HAP-1 (cell line): Measurements from ENCODE around the gene AAGAB.
"Not testable (repeated sequence)": the region's sequence is repeated elsewhere in the genome, so short reads cannot be mapped to it uniquely, and the experiment has no call there.

Source experiments
- DNase-seq, 2 experiments: peaks; one replicate each; pipeline ENCODE4 v3.0.0-alpha.2; 2016 to 2020; ENCODE audit warnings: low spot score in 2 of 2
- H3K27me3 ChIP-seq: fragments of 250-450 bp; sonication (Bioruptor Pico); 2 replicates; pipeline ENCODE4 v1.5.1; 2020; ENCODE audit warnings: low read depth, mild to moderate bottlenecking, moderate library complexity
- H3K36me3 ChIP-seq: fragments of 250-450 bp; sonication (Bioruptor Pico); replicated peaks from 2 replicates; pipeline ENCODE4 v1.5.1; 2020; ENCODE audit warnings: mild to moderate bottlenecking
- H3K4me1 ChIP-seq: fragments of 250-450 bp; sonication (Bioruptor Pico); 2 replicates; pipeline ENCODE4 v1.5.1; 2020; ENCODE audit warnings: mild to moderate bottlenecking
- H3K4me3 ChIP-seq: fragments of 250-450 bp; sonication (Bioruptor Pico); 2 replicates; pipeline ENCODE4 v1.5.1; 2020; ENCODE audit warnings: mild to moderate bottlenecking, moderate library complexity
- H3K9me3 ChIP-seq: fragments of 250-450 bp; sonication (Bioruptor Pico); 2 replicates; pipeline ENCODE4 v1.5.1; 2020; ENCODE audit warnings: mild to moderate bottlenecking, moderate library complexity
- in situ Hi-C: fragments of 300-500 bp; cut with MboI; formaldehyde crosslinking; loops from 3 replicates; pipeline ENCODE4 v1.14.3; 2020; ENCODE audit warnings: low sequenced_read_pairs, inconsistent platforms, mixed read lengths

AAGAB gene

GRCh38 chr15:67163180-67163579 lies 91.3 kb downstream of the AAGAB start:
- H3K4me1 ChIP-seq, result peaks cover 18% of the 10 kb centered on the region

GRCh38 chr15:67161881-67162280 lies 92.6 kb downstream of the AAGAB start:
- Histone ChIP-seq H3K4me1 (peaks cover 18% of the 10 kb centered on the region), H3K27me3 (no peaks in the 10 kb centered on the region), H3K36me3 (peaks cover 8% of the 10 kb centered on the region), H3K9me3 (no peaks in the 10 kb centered on the region), H3K4me3 (no peak overlapping the region)
- DNase-seq, result no peak
- in situ Hi-C loops, result no loop called here

More at GRCh38 chr15:67163180-67163579, 91.3 kb downstream of the AAGAB start:
- DNase-seq, result no peak
- Histone ChIP-seq H3K4me3 (no peak overlapping the region), H3K27me3 (no peaks in the 10 kb centered on the region), H3K9me3 (no peaks in the 10 kb centered on the region), H3K36me3 (peaks cover 20% of the 10 kb centered on the region)
- in situ Hi-C loops, result no loop called here

DNA sequence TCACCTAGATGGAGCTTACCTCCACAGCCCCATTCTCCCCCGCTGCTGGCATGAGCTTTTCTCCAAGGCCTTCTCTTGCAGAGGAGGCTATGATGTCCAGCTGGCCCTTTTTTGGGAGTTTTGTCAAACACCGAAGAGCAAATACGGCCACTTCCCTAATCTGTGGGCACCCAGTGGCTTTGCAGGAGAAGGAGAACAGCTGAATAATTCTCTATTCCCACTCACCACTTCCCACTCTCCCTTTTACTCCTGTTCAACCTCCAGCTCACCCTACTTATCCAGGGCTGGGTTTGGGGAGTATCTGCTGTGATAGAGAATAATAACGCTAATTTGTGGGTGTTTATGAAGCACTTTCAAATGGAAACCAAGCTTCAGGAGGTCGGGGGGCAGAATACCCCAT lies 93.0 kb downstream of the AAGAB start:
- in situ Hi-C loops, result no loop called here
- peaks cover 18% of the 10 kb centered on the region for H3K4me1 ChIP-seq

GRCh38 chr15:67158367-67158766 lies 96.1 kb downstream of the AAGAB start:
- Histone ChIP-seq H3K4me1 (0 out of 2 replicates have a peak, but pooled peaks cover 6% of the 10 kb centered on the region), H3K4me3 (no peak overlapping the region), H3K27me3 (no peaks in the 10 kb centered on the region), H3K9me3 (0 out of 2 replicates have a peak, but pooled peaks cover 2% of the 10 kb centered on the region), H3K36me3 (no peaks in the 10 kb centered on the region; the same call in 1 of the 2 replicates)
- DNase-seq, result no peak
- in situ Hi-C loops, result no loop called here

More for the DNA sequence above, 93.0 kb downstream of the AAGAB start:
- H3K4me3 ChIP-seq, result no peak overlapping the region
- no peak for DNase-seq
- H3K27me3 ChIP-seq, result no peaks in the 10 kb centered on the region
- H3K9me3 ChIP-seq, result no peaks in the 10 kb centered on the region
- H3K36me3 ChIP-seq, result peaks cover 3% of the 10 kb centered on the region

DNA sequence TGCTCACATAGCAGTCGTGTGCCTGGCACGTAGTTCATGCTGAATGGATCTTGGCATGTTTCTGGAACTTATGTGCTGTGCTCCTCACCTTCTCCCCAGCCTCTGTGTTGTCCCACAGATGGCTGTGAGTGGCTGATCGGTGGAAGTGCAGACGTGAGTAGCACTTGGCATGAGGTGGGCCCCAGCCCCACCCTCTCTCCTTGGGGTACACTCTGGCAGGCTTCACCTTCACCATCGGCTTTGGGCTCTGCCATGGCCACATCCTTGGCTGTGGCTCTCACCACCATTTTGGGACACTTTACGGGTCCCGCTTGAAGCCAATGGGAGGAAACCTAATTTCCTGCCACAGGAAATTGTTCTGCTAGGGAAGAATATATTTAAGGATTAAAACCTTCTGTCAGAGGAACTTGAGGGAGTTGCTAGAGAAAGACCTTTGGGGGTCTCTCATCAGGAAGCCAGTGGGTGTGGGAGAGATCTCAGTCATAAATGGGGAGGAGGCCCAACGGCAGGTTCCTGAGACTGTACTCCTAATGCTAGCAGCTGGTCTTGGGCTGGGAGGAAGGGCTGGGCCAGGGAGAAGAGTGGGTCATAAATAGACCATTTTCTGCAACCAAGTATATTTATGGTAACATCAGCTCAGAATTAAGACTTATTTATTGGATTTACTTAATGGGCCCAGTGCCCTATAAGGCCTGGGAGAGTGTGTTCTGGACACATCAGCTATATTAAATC lies 96.8 kb downstream of the AAGAB start:
- Histone ChIP-seq H3K27me3 (no peaks in the 10 kb centered on the region), H3K9me3 (0 out of 2 replicates have a peak, but pooled peaks cover 2% of the 10 kb centered on the region), H3K4me3 (no peak overlapping the region), H3K36me3 (no peaks in the 10 kb centered on the region; the same call in 1 of the 2 replicates), H3K4me1 (0 out of 2 replicates have a peak, but pooled peaks cover 6% of the 10 kb centered on the region)
- in situ Hi-C loops, result no loop called here
- no peak for DNase-seq

DNA sequence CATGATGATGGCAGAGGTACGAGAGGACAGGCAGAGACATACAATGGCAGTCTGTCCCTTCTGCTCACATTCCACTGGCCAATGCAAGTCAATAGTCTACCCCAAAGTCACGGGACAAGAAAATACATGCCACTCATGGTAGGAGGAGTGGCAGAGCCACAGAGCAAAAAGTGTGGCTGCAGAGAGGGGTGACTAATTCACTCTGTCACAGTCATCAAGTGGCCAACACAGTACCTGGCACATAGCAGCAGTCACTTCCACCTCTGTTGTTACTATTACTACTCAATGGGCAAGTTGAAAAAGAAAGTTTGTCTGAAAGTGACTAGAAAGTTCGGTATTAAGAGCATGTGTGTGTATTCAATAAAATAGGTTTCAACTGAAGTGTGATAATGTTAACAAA lies 97.6 kb downstream of the AAGAB start:
- Histone ChIP-seq H3K9me3 (0 out of 2 replicates have a peak, but pooled peaks cover 2% of the 10 kb centered on the region), H3K4me3 (no peak overlapping the region), H3K4me1 (0 out of 2 replicates have a peak, but pooled peaks cover 6% of the 10 kb centered on the region), H3K36me3 (no peaks in the 10 kb centered on the region; the same call in 1 of the 2 replicates), H3K27me3 (no peaks in the 10 kb centered on the region)
- in situ Hi-C loops, result no loop called here
- DNase-seq, result no peak

DNA sequence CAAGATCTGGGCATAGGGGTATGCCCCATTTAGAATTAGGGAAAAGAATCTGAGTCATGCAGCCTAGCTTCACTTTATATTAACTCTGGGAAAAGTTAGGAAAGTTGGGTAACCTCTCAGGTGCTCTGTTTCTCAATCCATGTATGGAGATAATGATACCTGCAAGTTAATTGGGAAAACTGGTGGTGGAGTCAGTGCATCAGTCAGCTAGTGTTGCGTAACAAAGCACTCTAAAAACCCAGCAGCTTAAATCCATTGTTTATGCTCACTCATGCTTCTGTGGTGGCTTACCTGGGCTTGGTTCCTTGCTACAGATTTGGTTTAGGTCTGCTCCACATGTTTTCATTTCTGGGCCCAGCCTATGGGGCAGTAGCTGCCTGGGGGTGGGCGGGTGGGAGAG lies 98.0 kb downstream of the AAGAB start:
- no peak for DNase-seq
- no peak overlapping the region for H3K4me3 ChIP-seq
- H3K27me3 ChIP-seq, result no peaks in the 10 kb centered on the region
- H3K36me3 ChIP-seq, result no peaks in the 10 kb centered on the region; the same call in 1 of the 2 replicates
- in situ Hi-C loops, result no loop called here
- H3K9me3 ChIP-seq, result 0 out of 2 replicates have a peak, but pooled peaks cover 2% of the 10 kb centered on the region
- H3K4me1 ChIP-seq, result peaks cover 6% of the 10 kb centered on the region; the same call in 1 of the 2 replicates

- Histone ChIP-seq H3K4me3 (no peak overlapping the region), H3K4me1 (peaks cover 17% of the 10 kb centered on the region), H3K36me3 (no peaks in the 10 kb centered on the region; the same call in 1 of the 2 replicates), H3K27me3 (no peaks in the 10 kb centered on the region), H3K9me3 (0 out of 2 replicates have a peak, but pooled peaks cover 2% of the 10 kb centered on the region)
- no peak for DNase-seq
- in situ Hi-C loops, result no loop called here
Observed at GRCh38 chr15:67154249-67154648, 100.2 kb downstream of the AAGAB start.

GRCh38 chr15:67153044-67153443 lies 101.4 kb downstream of the AAGAB start:
- H3K4me1 ChIP-seq, result peaks cover 26% of the 10 kb centered on the region
- DNase-seq, H3K27me3 ChIP-seq, H3K9me3 ChIP-seq, in situ Hi-C loops, H3K4me3 ChIP-seq, H3K36me3 ChIP-seq: not testable (repeated sequence)

GRCh38 chr15:67152429-67152828 lies 102.0 kb downstream of the AAGAB start:
- Histone ChIP-seq H3K27me3 (no peaks in the 10 kb centered on the region), H3K36me3 (no peaks in the 10 kb centered on the region; the same call in 1 of the 2 replicates), H3K4me3 (no peak overlapping the region), H3K9me3 (0 out of 2 replicates have a peak, but pooled peaks cover 2% of the 10 kb centered on the region), H3K4me1 (peaks cover 28% of the 10 kb centered on the region)
- DNase-seq, result no peak
- in situ Hi-C loops, result no loop called here
